Measurements from ENCODE around the gene CFB. TPM values are rescaled to one million over a fixed set of nuclear protein-coding genes. Genes with fewer than 3 reads are reported as not detected.
A peak's percentile ranks its signal among the peaks of the same experiment; 100 is the strongest.

The CFB gene
- total and polyA plus RNA-seq, 9 of the 15 experiments (the other 6 are each of a cell fraction or from before 2014, with no cell fraction given) = 0.08 to 0.91 (median 0.22) TPM; not detected in 4

- TF ChIP-seq AFF1 (IDR thresholded peaks at IDR 0.05; ENCODE audit: low read depth in 1 of 2, partially characterized antibody in 2 of 2) (peak in 1 of 2 experiments; percentile 10), CCAR2 (IDR thresholded peaks at IDR 0.05; ENCODE audit: low read depth, low read length) (no peak), ZMIZ1 (IDR thresholded peaks at IDR 0.05; ENCODE audit: low read depth in 2 of 2, low read length in 2 of 2) (no peak), TAF9B (IDR thresholded peaks at IDR 0.05; ENCODE audit: partially characterized antibody) (no peak), ZBTB17 (CRISPR knock-in tag; IDR thresholded peaks at IDR 0.05) (peak; percentile 30; the same call in 1 of the 2 replicates), DIDO1 (tag; IDR thresholded peaks at IDR 0.05; ENCODE audit: low read depth) (no peak), PHTF2 (CRISPR knock-in tag; IDR thresholded peaks at IDR 0.05) (no peak), SREBF1 (IDR thresholded peaks at IDR 0.05; ENCODE audit: borderline replicate concordance, low read depth, low read length) (no peak), SP1 (CRISPR knock-in tag; IDR thresholded peaks at IDR 0.05) (peak; percentile 85), ETV1 (tag; conservative IDR thresholded peaks at IDR 0.05; ENCODE audit: low read depth) (no peak), HOXB6 (CRISPR knock-in tag; IDR thresholded peaks at IDR 0.05; ENCODE audit: borderline replicate concordance) (no peak), SIX5 (IDR thresholded peaks at IDR 0.05; ENCODE audit: borderline replicate concordance in 1 of 2, insufficient read depth in 1 of 2, low read depth in 1 of 2, low read length in 2 of 2) (no peak), GTF2A2 (tag; IDR thresholded peaks at IDR 0.05) (no peak), MECOM (CRISPR knock-in tag; IDR thresholded peaks at IDR 0.05) (peak; percentile 82), ZBTB12 (CRISPR knock-in tag; IDR thresholded peaks at IDR 0.05) (peak; percentile 41; the same call in 1 of the 2 replicates), NFATC3 (IDR thresholded peaks at IDR 0.05) (no peak), ZSCAN32 (CRISPR knock-in tag; IDR thresholded peaks at IDR 0.05) (no peak), RUNX1 (IDR thresholded peaks at IDR 0.05; ENCODE audit: low read depth) (0 out of 2 replicates have a peak, but pooled peaks have one; percentile 57), CBX5 (IDR thresholded peaks at IDR 0.05; ENCODE audit: borderline replicate concordance, low read depth) (no peak), PHB (CRISPR knock-in tag; IDR thresholded peaks at IDR 0.05) (no peak)
Observed at GRCh38 chr6:31948753-31949413, 3.0 kb downstream of the CFB start (continued).
